C4-2B (cell line): Measurements from ENCODE around the gene BMERB1.

ENCODE experiments used
- ZFX ChIP-seq: fragments of 450-650 bp; IDR thresholded peaks from 2 replicates; pipeline ENCODE4 v1.6.1; 2017
- TF ChIP-seq, protein P1 (sequence below): fragments of 450-650 bp; conservative IDR thresholded peaks from 2 replicates; pipeline ENCODE4 v1.5.1; 2017; ENCODE audit warnings: mild to moderate bottlenecking

DNA sequence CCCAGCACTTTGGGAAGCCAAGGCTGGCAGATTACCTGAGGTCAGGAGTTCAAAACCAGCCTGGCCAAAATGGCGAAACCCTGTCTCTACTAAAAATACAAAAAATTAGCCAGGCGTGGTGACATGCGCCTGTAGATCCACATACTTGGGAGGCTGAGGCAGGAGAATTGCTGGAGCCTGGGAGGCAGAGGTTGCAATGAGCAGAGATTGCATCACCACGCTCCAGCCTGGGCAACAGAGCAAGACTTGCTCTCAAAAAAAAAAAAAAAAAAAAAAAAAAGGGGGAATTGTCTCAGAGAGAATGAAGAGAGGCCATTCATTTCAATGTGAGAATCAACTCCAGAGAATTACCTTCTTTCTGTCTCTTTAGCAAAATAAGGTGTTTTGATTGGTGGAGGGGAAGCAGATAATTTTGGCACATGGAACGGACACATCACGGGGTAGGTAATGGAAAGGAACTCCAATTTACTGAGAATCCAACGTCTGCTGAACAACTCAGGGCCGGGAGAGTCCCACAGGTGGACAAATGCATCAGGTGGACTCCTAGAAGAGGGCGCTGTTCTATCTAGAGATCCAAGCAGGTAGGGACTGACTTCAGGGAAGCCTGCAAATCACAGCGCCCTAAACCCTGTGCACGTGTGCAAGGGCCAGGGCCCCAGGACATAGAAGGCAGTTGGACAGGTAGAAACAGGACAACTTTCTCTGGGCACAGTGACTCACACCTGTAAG, 77.5 kb downstream of the BMERB1 start:
- TF ChIP-seq, protein P1, sequence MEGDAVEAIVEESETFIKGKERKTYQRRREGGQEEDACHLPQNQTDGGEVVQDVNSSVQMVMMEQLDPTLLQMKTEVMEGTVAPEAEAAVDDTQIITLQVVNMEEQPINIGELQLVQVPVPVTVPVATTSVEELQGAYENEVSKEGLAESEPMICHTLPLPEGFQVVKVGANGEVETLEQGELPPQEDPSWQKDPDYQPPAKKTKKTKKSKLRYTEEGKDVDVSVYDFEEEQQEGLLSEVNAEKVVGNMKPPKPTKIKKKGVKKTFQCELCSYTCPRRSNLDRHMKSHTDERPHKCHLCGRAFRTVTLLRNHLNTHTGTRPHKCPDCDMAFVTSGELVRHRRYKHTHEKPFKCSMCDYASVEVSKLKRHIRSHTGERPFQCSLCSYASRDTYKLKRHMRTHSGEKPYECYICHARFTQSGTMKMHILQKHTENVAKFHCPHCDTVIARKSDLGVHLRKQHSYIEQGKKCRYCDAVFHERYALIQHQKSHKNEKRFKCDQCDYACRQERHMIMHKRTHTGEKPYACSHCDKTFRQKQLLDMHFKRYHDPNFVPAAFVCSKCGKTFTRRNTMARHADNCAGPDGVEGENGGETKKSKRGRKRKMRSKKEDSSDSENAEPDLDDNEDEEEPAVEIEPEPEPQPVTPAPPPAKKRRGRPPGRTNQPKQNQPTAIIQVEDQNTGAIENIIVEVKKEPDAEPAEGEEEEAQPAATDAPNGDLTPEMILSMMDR, result no peak
- no peak for TF ChIP-seq ZFX
